Measurements from ENCODE around the gene MYH13.

MYH13 gene

DNA sequence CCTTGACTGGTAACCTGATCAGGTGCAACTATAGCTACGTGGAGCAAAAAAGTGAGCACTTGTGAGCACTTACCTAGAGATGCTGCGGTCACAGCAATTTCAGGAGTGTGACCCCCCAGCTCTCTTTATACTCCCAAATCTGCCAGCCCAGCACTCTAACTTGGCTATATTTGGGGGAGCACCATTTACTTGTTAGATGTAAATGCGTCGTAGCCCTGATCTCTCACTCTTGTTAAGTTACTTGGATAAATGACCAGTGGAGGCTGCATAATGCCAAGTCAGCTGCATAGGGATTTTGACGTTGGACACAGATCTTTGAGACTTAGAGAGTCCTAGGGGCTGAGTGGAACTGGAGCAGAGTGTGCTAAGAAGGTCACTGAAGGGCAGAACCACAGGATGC, at the start of gene MYH13:
Gene MYH13 (minus strand): TSS at position 101 of the 400 bp plus-strand sequence. CDS start 8,476 bp downstream, outside the sequence.
- DNase-seq (ENCODE audit: low read depth in 1 of 2, low spot score in 1 of 2) = no peak

DNA sequence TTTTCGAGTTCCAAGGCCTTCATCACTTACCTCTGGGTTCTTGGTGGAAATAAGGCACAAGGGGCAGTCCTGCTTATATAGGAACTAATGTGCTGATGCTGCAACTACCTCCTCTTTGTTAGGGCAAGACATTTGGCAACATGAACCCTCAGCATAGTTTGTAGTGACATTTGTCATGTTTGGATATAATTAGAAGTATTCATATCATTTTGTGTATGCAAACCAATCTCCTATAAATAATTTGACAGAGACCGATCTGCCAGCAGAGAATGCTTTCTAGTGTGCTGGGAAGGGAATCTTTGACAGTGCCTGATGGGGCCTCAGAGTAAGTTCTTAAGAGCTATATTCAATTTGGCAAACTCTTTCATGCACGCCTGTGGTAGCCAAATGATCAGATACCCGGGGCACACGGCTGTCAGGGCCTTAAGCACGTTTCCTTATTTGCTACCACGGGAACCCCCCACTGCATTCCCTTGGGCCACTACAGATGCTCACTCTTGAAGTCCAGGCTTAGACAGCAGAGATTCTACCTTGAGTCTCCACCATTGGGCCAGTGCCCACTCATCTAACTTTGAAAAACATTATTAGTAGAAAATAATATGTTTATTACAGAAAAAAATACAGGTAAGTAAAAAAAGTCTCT, 49.2 kb upstream of the MYH13 start, which contains the start of gene MYH8:
Gene MYH8 (minus strand): TSS at position 51 of the 643 bp plus-strand sequence. CDS start 1,723 bp downstream, outside the sequence.
- DNase-seq (ENCODE audit: low read depth in 1 of 2, low spot score in 1 of 2) = no peak

DNA sequence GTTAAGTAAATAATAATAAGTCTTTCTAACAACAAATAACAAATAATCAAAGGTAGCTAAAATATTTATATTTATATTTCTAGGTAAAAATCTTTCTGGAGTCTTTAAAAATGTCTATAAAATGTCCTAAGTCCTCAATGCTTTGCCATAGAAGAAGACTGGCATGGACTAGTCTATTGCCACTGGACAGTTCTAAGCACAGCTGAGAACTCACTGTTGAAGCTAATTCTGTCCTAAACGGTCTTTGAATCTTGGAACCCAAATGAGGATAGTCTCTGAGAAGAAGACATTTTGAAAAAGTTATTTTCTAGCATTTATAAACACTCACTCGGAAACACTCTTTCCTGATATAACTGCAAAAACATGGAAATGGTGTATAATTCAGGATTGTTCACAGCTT, 48.4 kb upstream of the MYH13 start:
- DNase-seq (ENCODE audit: low read depth in 1 of 2, low spot score in 1 of 2) = no peak

DNA sequence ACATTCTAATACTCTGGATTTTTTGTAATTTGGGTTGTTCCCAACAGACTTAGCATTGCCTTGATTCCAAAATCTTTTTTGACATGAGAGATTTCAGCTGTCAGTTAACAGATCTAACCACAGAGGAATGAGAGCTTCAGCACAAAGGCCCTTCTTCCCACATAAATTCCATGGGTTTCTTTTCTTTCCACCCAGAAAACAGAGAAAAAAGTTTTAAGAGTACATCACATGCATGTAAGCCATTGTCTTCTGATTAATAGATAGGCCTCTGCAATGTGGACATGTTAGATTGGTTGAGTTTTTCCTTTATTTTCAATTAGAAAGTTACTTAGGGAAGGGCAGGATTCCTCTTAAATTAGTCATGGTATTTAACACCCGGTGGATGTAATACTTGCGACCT, 48.0 kb upstream of the MYH13 start:
- DNase-seq (ENCODE audit: low read depth in 1 of 2, low spot score in 1 of 2) = no peak

DNA sequence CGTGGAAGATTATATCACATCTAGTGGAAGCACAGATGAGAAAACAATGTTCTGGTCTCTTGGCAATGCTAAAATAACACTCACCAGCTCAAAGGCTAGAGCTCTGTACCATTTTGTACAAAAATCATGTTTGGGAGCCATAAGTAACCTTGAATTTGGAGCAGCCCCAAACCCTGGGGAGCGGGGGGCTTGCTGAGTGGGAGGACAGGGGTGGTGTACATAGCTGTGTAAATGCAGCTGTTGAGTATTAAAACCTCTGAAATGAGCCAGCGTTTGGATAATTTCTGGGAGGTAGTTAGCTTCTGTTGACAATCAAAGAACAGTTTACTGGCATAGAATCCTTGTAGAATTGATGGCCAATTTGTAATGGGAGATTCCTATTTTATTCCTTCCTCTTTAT, 44.6 kb upstream of the MYH13 start:
- DNase-seq (ENCODE audit: low read depth in 1 of 2, low spot score in 1 of 2) = no peak

DNA sequence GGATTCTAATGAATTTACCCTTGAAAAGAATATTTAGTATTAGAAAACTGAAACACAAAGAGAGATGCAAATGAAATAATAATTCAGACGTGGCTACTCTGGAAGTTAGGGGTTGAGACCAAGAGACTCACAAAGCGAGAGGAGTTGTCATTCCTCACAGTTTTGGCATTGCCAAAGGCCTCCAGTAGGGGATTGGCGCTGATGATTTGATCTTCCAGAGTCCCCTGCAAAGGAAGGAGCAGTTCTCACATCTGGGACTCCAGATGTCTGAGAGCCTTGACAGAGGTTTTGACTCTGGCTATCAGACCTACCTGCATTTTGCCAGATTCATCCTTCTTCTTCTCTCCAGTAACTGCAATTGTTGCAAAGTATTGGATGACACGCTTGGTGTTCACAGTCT, 42.4 kb upstream of the MYH13 start:
- no peak for DNase-seq (ENCODE audit: low read depth in 1 of 2, low spot score in 1 of 2)

DNA sequence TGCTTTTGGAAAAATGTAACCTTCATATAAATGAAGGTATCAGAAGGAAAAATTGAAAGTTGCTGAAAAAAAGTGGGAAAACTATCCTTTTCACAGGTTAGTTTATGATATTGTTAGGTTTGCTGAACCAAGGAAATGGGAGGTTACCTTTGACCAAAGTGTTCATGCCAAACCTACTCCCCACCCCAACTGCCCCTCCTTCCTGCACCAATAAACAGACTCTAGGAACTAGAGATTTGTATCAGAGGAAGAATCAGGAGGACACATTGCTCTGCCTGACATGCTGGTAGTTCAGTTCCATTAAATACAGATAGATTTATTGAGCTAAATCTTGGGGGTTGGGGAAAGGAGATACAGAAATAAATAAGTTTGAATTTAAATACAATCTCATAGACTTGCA, 30.8 kb upstream of the MYH13 start:
- DNase-seq (ENCODE audit: low read depth in 1 of 2, low spot score in 1 of 2) = no peak

DNA sequence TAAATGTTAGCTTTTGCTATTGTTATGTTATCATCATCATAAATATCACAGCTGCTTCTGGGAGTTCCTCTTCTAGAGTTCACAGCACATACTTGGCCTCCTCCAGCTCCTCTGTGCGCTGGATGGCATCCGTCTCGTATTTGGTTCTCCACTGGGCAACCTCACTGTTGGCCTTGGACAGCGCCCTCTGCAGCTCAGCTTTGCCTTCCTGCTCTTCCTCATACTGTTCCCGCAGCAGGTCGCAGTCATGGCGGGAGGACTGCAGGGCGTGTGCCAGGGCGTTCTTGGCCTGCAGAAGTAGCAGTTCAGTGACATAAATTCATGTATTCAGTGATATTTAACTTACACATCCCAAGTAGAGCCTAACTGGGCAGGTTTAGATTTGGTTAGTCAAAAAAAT, 25.5 kb upstream of the MYH13 start:
- DNase-seq (ENCODE audit: low read depth in 1 of 2, low spot score in 1 of 2) = no peak

DNA sequence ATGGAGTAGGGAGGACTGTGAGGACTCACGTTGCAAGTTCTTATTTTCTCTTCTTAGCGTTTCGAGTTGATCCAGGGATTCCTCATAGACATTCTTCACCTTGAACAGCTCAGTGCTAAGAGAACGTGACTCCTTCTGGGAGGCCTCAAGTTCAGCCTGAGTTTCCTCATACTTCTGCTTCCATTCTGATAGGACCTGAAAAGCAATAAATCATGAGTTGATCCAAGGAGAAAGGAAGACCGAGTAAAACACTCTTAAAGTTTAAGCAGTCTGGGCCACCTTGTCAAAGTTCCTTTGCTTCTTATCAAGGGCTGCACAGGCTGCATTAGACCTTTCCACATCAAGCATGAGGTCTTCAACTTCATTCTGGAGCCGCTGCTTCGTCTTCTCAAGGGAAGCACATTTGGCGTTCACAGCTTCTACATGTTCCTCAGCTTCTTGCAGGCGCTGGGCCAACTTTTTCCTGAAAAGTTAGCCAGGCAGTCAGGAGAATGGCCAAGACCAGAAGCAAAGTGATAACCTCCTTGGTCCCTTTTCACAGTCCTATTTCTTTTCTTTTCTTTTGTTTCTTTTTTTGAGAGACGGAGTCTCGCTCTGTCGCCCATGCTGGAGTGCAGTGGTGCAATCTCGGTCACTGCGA, 23.8 kb upstream of the MYH13 start:
- no peak for DNase-seq (ENCODE audit: low read depth in 1 of 2, low spot score in 1 of 2)

DNA sequence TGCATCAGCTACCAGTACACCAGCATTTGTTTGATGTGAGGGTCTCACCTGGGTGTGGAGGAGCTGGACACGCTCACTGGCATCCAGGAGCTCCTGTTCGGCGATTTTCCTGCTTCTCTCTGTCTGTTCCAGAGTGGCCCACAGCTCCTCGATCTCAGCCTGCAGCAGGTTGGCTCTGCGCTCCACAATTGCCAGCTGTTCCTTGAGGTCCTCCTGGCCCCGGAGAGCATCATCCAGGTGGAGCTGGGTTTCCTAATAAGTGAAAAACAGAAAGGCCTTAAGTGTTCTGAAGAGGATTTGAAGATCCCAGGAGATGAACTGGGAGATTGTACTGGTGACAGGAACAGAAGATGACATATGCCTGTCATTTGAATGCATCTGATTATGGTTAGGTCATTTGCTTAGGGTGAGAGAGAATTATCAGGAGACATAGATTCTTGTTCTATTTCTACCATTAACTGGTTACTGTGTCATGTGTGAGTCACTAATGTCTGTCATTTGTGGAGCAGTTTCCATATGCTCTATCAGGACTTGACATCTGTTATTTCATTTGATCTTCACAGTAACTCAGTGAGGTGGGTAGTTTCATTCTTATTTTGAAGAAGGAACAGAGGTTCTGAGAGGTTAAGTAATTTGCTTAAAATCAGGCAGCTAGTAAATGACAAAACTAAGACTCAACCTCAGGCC, 21.5 kb upstream of the MYH13 start:
- DNase-seq (ENCODE audit: low read depth in 1 of 2, low spot score in 1 of 2) = no peak

DNA sequence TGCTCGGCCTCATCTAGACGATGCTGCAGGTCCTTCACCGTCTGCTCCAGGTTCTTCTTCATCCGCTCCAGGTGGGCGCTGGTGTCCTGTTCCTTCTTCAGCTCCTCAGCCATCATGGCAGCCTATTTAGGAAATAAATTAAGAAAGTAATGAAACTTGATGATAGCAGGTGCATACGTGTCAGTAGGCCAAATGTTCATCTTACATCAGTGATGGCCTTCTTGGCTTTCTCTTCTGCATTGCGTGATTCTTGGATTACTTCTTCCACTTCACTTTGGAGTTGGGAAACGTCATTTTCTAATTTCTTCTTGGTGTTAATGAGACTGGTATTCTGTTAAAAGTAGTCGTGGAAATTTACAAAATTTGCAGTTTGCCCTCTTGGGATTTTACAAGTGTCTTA, 20.1 kb upstream of the MYH13 start:
- DNase-seq (ENCODE audit: low read depth in 1 of 2, low spot score in 1 of 2) = no peak

DNA sequence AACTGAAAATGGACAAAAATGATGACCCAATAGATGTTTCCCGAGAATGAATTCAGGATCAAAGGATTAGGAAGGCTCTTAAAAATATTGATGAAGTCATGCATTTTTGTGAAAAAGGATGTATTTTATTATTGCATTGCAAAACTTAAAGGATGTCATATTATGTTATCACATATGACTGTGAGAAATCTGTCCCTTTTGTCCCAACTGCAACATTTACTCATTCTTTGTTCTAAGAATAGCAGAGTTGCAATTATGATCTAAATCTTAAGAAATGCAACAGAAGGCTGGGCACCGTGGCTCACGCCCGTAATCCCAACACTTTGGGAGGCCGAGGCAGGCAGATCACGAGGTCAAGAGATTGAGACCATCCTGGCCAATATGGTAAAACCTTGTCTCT, 13.1 kb upstream of the MYH13 start:
- no peak for DNase-seq (ENCODE audit: low read depth in 1 of 2, low spot score in 1 of 2)

DNA sequence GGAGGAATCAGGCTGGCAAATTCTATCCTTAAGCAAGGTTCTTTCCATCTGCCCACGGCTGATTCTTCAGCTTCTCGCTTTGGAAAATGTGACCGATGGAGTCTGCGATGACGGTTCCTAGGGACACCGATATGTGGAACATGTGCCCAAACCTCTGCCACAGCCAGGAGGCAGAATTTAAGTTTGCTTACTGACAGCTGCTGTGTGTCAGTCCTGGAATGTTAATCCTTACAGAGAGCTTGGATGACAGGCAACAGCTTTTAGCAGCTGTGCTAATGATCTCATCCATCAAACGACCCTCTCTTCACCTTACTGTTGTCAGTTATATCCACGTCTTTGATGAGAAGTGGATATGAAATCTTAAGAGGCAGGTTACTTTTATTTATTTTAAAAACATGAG, 11.4 kb upstream of the MYH13 start:
- DNase-seq (ENCODE audit: low read depth in 1 of 2, low spot score in 1 of 2) = no peak

DNA sequence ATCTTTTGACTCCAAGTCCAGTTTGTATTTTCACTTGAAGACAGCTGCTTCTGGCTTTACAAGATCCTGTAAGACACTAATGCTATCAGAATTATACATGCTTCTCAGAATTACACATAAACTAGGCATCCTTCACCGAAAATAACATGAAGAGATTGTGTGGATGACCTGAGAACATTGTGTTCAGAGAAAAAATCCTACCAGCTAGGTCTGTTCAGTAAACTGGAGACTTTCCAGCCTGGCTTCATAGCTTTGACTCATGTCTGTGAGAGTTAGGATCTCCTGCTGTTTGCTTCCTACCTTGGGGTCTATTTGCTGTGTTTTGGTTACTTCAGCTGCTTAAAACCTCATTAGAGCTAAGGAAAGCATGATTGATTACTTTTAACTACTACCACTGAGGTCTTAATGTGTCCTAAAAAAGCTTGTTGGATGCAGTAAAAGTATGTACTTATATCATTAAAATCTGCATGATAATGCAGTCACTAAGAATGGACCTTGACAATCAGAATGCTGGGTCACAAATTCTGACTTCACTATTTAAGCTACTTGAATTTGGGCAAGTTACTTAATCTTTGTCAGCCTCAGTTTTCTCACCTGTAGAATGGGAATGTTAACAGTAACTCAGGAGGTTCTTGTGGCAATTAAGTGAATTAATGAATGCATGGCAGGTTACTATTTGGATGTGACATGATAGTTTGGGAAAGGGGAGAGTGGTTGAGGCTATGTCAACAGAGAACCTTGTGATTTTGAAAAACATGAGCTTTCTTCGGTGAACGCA, 8.0 kb upstream of the MYH13 start:
- no peak for DNase-seq (ENCODE audit: low read depth in 1 of 2, low spot score in 1 of 2)

DNA sequence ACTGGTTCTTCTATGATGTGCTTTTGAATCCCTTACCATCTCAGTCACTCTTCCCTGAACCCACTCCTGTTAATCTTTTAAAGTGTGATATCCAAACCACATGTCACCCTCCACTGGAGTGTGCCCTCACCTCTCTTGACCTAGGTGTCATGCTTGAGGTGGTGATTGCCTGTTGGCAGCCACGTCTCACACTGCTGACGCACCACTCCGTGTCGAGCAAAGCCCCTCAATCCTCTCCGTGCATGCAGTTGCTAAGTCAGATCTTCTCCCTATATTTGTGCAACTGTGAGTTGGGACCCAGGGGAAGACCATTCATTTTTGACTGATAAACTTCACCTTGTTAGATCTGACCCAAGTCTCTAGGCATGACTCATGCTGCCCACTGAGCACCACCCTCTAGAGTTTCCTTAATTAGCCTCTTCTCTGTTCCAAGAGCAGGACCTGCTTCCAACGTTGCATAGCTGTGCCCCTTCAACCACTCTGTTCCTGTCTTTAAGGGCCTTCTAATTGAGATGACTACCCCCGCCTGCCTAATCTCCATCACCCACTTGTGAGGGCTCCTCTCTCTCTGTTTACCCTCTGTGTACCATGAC, 2.7 kb downstream of the MYH13 start:
- no peak for DNase-seq (ENCODE audit: low read depth in 1 of 2, low spot score in 1 of 2)

DNA sequence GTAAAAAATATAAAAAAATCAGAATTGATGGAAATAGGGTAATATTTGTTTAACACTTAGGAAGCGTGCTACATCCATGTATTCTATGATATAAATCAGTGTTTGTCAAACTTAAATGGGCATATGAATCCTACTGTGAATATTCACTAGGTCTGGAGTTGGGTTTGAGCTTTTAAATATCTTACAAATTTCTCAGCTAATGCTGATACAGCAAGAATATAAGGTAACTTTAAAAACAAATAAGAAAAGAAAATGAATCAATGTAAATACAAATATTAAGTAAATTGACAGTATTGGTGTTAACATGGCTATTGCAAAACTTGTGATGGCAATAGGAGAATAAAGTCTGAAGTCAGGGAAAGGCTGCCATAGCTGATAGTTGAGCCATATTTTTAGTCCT, 3.6 kb downstream of the MYH13 start:
- no peak for DNase-seq (ENCODE audit: low read depth in 1 of 2, low spot score in 1 of 2)

DNA sequence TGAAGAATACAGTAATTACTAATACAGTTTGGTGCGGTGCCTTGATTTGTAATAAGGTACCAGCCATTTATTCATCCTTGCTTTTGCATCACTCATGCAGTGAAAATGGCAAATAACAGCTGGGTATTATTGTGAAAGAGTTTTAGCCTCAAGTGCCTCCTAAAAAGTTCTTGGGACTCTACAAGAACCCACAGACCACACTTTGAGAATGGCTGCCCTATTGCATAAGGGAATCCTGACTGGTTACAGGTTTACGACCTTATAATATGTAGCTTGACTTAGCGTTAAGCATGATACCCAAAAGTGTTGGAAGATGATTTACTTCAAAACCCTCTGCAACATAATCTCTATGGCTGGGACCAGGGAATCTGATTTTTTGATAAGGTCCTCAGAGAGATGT, 4.2 kb downstream of the MYH13 start:
- DNase-seq (ENCODE audit: low read depth in 1 of 2, low spot score in 1 of 2) = no peak

DNA sequence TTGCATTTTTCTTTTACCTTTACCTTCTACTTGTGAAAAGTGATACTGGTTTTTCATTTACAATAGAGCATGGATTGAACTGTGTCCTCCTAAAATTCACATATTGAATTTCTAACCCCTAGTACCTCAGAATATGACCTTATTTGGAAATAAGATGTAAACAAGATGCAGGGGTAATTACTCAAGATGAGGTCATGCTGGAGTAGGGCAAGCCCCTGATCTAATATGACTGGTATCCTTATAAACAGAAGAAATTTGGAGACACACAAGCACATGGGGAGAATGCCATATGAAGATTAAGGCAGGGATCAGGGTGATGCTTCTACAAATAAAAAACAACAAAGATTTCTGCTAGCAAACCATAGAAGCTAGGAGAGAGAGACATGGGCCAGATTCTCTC, 12.2 kb downstream of the MYH13 start:
- no peak for DNase-seq (ENCODE audit: low read depth in 1 of 2, low spot score in 1 of 2)

DNA sequence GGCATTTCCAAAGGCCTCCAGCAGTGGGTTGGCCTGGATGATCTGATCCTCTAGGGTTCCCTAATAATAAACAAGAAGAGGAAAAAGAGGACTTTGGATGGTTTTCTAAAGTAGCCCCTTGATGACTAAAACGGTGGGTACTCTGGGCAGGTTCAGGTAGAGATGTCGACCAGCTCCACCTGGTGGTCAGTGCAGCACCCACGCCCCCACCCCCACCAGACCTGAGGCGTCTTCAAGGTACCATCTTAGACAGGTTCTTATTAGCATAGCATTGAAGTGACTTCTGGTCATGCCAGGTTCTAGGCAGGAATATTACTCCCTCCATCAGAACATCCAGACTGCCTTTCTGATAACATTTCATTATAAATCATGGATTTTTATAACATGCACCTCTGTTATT, 15.0 kb downstream of the MYH13 start:
- DNase-seq (ENCODE audit: low read depth in 1 of 2, low spot score in 1 of 2) = no peak

DNA sequence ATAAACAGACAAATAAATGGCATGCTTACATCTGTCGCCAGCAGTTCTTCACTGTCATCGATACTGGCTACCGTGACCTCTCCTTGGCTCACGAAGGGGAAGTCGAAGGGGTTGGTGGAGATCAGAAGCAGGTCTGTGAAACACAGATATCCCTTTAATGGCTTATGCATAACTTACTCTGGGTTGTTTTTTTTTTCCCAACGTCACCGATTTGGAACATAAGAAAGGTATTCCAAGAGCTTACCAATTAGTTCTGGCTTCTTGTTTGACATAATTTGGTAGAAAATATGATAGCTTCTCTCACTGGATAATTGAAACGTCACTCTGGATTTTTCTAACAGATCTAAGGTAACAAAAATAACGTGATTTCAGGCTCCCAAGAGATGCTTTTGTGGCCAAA, 18.2 kb downstream of the MYH13 start:
- no peak for DNase-seq (ENCODE audit: low read depth in 1 of 2, low spot score in 1 of 2)

DNA sequence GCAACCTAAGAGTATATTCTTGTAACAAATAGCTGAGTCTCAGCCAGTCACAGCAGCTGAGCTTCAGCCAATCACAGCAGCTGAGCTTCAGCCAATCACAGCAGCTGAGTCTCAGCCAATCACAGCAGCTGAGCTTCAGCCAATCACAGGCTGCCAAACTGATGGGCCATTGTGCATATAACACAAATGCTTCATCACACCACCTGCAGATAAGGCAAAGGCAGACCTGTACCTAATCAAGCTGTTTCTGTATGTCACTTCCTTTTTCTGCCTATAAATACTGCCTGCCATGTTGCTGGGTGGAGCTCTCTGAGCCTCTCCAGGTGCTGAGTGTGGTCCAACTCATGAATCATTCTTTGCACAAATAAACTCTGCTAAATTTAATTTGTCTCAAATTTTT, 19.9 kb downstream of the MYH13 start:
- no peak for DNase-seq (ENCODE audit: low read depth in 1 of 2, low spot score in 1 of 2)
